SK-N-SH (cell line): Measurements from ENCODE around the gene HK3.

Experiments
- CTCF ChIP-seq: fragments of 200-600 bp; sonication (generic); IDR thresholded peaks from 2 replicates; pipeline ENCODE4 v1.6.1; 2017; ENCODE audit warnings: antibody characterized with exemption, mild to moderate bottlenecking, moderate library complexity
- RFX5 ChIP-seq: IDR thresholded peaks from 2 replicates; pipeline ENCODE4 v1.6.1; 2012; ENCODE audit warnings: mild to moderate bottlenecking, improper control_type of control experiment, low read length
- SMC3 ChIP-seq: IDR thresholded peaks from 2 replicates; pipeline ENCODE4 v1.6.1; 2012; ENCODE audit warnings: low read depth, low read length, improper control_type of control experiment
- USF2 ChIP-seq: fragments of 150-350 bp; IDR thresholded peaks from 2 replicates; pipeline ENCODE4 v1.6.1; 2017; ENCODE audit warnings: antibody characterized with exemption, low read length, low read depth, borderline replicate concordance
- ZBTB33 ChIP-seq: IDR thresholded peaks from 2 replicates; pipeline ENCODE4 v1.4.0; 2012; ENCODE audit warnings: low read depth, borderline replicate concordance

GRCh38 chr5:176868731-176869130, 30.4 kb downstream of the HK3 start:
- no peak for TF ChIP-seq RFX5
- no peak for TF ChIP-seq CTCF
- no peak for TF ChIP-seq ZBTB33
- no peak for TF ChIP-seq SMC3
- TF ChIP-seq USF2 = no peak
